ENCODE data around the gene PACS1.

- TF ChIP-seq CTCF (IDR thresholded peaks at IDR 0.05; ENCODE audit: low read length): no peak
- TF ChIP-seq EZH2 (IDR thresholded peaks at IDR 0.05; ENCODE audit: borderline replicate concordance, low read length): no peak
These were observed 120.7 kb downstream of the PACS1 start for GRCh38 chr11:66190786-66191185.

All from OCI-LY1 (cell line).